Inflammatory macrophage treated with lipopolysaccharide for 4 hours (primary cell): ENCODE data around the gene PSMB8.

Source experiments
- DNase-seq: peaks from one replicate; pipeline ENCODE4 v3.0.0-alpha.2; 2020

Gene PSMB8

DNA sequence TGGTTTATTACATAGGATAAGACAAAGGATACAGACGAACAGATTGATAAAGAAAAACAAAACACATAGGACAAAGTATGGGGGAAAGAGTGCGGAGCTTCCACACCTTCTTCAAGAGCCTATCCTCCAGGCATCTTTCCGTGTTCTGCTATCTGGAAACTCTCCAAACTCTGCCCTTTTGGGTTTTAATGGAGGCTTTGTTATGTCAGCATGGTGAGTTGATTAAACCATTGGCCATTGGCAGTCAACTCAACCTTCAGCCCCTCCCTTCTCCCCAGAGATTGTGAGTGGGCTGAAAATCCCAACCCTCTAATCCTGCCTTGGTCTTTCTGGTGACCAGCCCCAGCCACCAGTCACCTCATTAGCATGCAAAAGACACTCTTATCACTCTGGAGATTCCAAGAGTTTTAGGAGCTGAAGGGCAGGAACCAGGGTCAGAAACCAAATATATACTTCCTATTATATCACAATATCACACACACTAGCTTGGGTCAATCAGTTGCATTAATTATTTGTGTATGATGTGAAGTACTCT, 50.9 kb downstream of the PSMB8 start:
- peak; percentile 7 for DNase-seq
